ENCODE measurements around the gene ETV4. TPM values are rescaled to one million over a fixed set of nuclear protein-coding genes. Genes with fewer than 3 reads are reported as not detected.

Gene ETV4
- total and polyA plus RNA-seq, 2 of the 13 experiments (the other 11 are each of a cell fraction or from before 2014, with no cell fraction given) = 128 to 330 TPM

GRCh38 chr17:43530288-43531081 lies 15.7 kb downstream of the ETV4 start (continued):
- TF ChIP-seq, protein P1, sequence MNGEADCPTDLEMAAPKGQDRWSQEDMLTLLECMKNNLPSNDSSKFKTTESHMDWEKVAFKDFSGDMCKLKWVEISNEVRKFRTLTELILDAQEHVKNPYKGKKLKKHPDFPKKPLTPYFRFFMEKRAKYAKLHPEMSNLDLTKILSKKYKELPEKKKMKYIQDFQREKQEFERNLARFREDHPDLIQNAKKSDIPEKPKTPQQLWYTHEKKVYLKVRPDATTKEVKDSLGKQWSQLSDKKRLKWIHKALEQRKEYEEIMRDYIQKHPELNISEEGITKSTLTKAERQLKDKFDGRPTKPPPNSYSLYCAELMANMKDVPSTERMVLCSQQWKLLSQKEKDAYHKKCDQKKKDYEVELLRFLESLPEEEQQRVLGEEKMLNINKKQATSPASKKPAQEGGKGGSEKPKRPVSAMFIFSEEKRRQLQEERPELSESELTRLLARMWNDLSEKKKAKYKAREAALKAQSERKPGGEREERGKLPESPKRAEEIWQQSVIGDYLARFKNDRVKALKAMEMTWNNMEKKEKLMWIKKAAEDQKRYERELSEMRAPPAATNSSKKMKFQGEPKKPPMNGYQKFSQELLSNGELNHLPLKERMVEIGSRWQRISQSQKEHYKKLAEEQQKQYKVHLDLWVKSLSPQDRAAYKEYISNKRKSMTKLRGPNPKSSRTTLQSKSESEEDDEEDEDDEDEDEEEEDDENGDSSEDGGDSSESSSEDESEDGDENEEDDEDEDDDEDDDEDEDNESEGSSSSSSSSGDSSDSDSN (CRISPR knock-in tag; IDR thresholded peaks at IDR 0.05) = peak; percentile 87
- TF ChIP-seq HOXD1 (CRISPR knock-in tag; IDR thresholded peaks at IDR 0.05) (peak; percentile 50), ZNF616 (CRISPR knock-in tag; IDR thresholded peaks at IDR 0.05; ENCODE audit: low read depth) (peak; percentile 95), NFIB (CRISPR knock-in tag; IDR thresholded peaks at IDR 0.05; ENCODE audit: borderline replicate concordance) (no peak), NFYC (CRISPR knock-in tag; IDR thresholded peaks at IDR 0.05) (peak; percentile 78), ZBTB39 (CRISPR knock-in tag; IDR thresholded peaks at IDR 0.05) (peak; percentile 86; the same call in 1 of the 2 replicates)
- TF ChIP-seq, protein P2, sequence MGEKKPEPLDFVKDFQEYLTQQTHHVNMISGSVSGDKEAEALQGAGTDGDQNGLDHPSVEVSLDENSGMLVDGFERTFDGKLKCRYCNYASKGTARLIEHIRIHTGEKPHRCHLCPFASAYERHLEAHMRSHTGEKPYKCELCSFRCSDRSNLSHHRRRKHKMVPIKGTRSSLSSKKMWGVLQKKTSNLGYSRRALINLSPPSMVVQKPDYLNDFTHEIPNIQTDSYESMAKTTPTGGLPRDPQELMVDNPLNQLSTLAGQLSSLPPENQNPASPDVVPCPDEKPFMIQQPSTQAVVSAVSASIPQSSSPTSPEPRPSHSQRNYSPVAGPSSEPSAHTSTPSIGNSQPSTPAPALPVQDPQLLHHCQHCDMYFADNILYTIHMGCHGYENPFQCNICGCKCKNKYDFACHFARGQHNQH (CRISPR knock-in tag; IDR thresholded peaks at IDR 0.05) = peak; percentile 98
